Osteoblast (primary cell): ENCODE measurements around the gene SIK2. TPM values are rescaled to one million over a fixed set of nuclear protein-coding genes. Genes with fewer than 3 reads are reported as not detected.

Source experiments
- DNase-seq: peaks from one replicate; pipeline ENCODE4 v3.0.0; 2011; ENCODE audit warnings: low spot score, mixed read lengths; ENCODE audit not compliant: insufficient read length; ENCODE audit errors: missing footprints
- H2AFZ ChIP-seq: 2 replicates; pipeline ENCODE4 v1.6.0; 2011; ENCODE audit warnings: mild to moderate bottlenecking, low read length
- H3K27ac ChIP-seq: 2 replicates; pipeline ENCODE4 v1.5.1; 2011; ENCODE audit warnings: mild to moderate bottlenecking, low read depth, low read length, moderate library complexity
- H3K27me3 ChIP-seq: 2 replicates; pipeline ENCODE4 v1.6.0; 2012; ENCODE audit warnings: mild to moderate bottlenecking, control low read depth, inconsistent platforms, low read length, moderate library complexity; ENCODE audit not compliant: insufficient read depth
- H3K36me3 ChIP-seq: 2 replicates; pipeline ENCODE4 v1.5.1; 2011; ENCODE audit warnings: mild to moderate bottlenecking, low read length, control low read depth, moderate library complexity; ENCODE audit not compliant: insufficient read depth
- H3K4me1 ChIP-seq: 2 replicates; pipeline ENCODE4 v1.5.1; 2011; ENCODE audit warnings: mild to moderate bottlenecking, low read length, control low read depth, moderate library complexity; ENCODE audit not compliant: insufficient read depth
- H3K4me2 ChIP-seq: 2 replicates; pipeline ENCODE4 v1.6.0; 2011; ENCODE audit warnings: mild to moderate bottlenecking, low read length; ENCODE audit not compliant: insufficient read depth
- H3K4me3 ChIP-seq: fragments of 200-600 bp; sonication (generic); 3 replicates; pipeline ENCODE4 v1.5.1; 2012; ENCODE audit warnings: mild to moderate bottlenecking, low read length, inconsistent platforms; ENCODE audit not compliant: insufficient read depth
- H3K79me2 ChIP-seq: 2 replicates; pipeline ENCODE4 v1.6.0; 2012; ENCODE audit warnings: mild to moderate bottlenecking, low read length, control low read depth, inconsistent platforms; ENCODE audit not compliant: insufficient read depth
- H3K9me3 ChIP-seq: 2 replicates; pipeline ENCODE4 v1.5.1; 2011; ENCODE audit warnings: low read depth, low read length, control low read depth
- H4K20me1 ChIP-seq: 2 replicates; pipeline ENCODE4 v1.6.0; 2012; ENCODE audit warnings: mild to moderate bottlenecking, low read length, control low read depth; ENCODE audit not compliant: insufficient read depth
- CTCF ChIP-seq: IDR thresholded peaks from 2 replicates; pipeline ENCODE4 v1.5.1; 2011; ENCODE audit warnings: mild to moderate bottlenecking, low read depth, low read length, moderate library complexity; ENCODE audit errors: extremely low read depth
- total RNA-seq: library from RNA; depleted of rRNA; stranded (reverse); fragments of >200 nt; gene quantifications from 2 replicates; pipeline ENCODE4 v1.2.3, GENCODE V29; 2012

SIK2 gene
- total RNA-seq, 1 donor, result 17.7 TPM

DNA sequence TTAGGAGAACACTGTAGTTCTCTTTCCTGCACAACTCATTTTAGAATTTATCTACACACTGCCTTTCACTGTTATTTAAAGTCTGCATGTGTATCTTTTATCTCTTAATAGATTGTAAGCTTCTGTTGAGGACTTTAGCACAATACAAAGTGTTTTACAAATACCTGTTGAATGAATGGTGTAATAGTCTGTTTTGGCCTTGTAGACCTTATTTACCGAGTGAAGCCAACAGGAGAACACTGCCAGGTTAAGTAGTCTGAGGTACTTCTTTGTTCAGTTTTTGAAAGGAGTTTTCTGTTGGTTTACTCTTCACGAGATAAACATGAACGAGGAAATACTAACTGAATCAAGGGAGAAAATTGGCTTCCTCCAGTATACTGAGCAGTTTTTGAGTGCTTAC lies 31.0 kb downstream of the SIK2 start:
- no peaks in the 10 kb centered on the region for H4K20me1 ChIP-seq
- no peak overlapping the region for H2AFZ ChIP-seq
- peaks cover 38% of the 10 kb centered on the region for H3K4me1 ChIP-seq
- H3K27ac ChIP-seq, result no peak overlapping the region
- TF ChIP-seq CTCF, result no peak
- H3K36me3 ChIP-seq, result no peaks in the 10 kb centered on the region
- H3K27me3 ChIP-seq, result no peaks in the 10 kb centered on the region
- DNase-seq, result no peak
- H3K79me2 ChIP-seq, result peaks cover 15% of the 10 kb centered on the region
- H3K4me2 ChIP-seq, result no peak overlapping the region
- H3K9me3 ChIP-seq, result no peaks in the 10 kb centered on the region
- H3K4me3 ChIP-seq, result no peak overlapping the region

GRCh38 chr11:111633756-111634362 lies 31.6 kb downstream of the SIK2 start:
- Histone ChIP-seq H4K20me1 (no peaks in the 10 kb centered on the region), H3K79me2 (peaks cover 18% of the 10 kb centered on the region), H3K4me1 (peaks cover 38% of the 10 kb centered on the region), H2AFZ (no peak overlapping the region), H3K36me3 (no peaks in the 10 kb centered on the region), H3K27ac (no peak overlapping the region), H3K4me3 (no peak overlapping the region), H3K4me2 (no peak overlapping the region), H3K27me3 (no peaks in the 10 kb centered on the region), H3K9me3 (no peaks in the 10 kb centered on the region)
- DNase-seq, result no peak
- TF ChIP-seq CTCF, result no peak

GRCh38 chr11:111634981-111635705 lies 32.9 kb downstream of the SIK2 start:
- Histone ChIP-seq H2AFZ (no peak overlapping the region), H3K36me3 (no peaks in the 10 kb centered on the region), H3K27ac (peak overlapping the region; percentile 31), H4K20me1 (no peaks in the 10 kb centered on the region), H3K4me2 (peak overlapping the region; percentile 25), H3K27me3 (no peaks in the 10 kb centered on the region), H3K9me3 (no peaks in the 10 kb centered on the region), H3K4me3 (no peak overlapping the region), H3K4me1 (peaks cover 38% of the 10 kb centered on the region), H3K79me2 (peaks cover 25% of the 10 kb centered on the region)
- DNase-seq, result peak; percentile 58
- TF ChIP-seq CTCF, result no peak

GRCh38 chr11:111635706-111636045 lies 33.4 kb downstream of the SIK2 start:
- no peaks in the 10 kb centered on the region for H3K27me3 ChIP-seq
- peak overlapping the region; percentile 6 for H3K27ac ChIP-seq
- DNase-seq, result no peak
- H3K79me2 ChIP-seq, result peaks cover 25% of the 10 kb centered on the region
- peak overlapping the region; percentile 25 for H3K4me2 ChIP-seq
- no peaks in the 10 kb centered on the region for H4K20me1 ChIP-seq
- H2AFZ ChIP-seq, result no peak overlapping the region
- no peaks in the 10 kb centered on the region for H3K9me3 ChIP-seq
- no peaks in the 10 kb centered on the region for H3K36me3 ChIP-seq
- H3K4me3 ChIP-seq, result no peak overlapping the region
- H3K4me1 ChIP-seq, result peaks cover 37% of the 10 kb centered on the region
- no peak for TF ChIP-seq CTCF
